ENCODE data around the gene WFDC1.

- TF ChIP-seq, protein P1, sequence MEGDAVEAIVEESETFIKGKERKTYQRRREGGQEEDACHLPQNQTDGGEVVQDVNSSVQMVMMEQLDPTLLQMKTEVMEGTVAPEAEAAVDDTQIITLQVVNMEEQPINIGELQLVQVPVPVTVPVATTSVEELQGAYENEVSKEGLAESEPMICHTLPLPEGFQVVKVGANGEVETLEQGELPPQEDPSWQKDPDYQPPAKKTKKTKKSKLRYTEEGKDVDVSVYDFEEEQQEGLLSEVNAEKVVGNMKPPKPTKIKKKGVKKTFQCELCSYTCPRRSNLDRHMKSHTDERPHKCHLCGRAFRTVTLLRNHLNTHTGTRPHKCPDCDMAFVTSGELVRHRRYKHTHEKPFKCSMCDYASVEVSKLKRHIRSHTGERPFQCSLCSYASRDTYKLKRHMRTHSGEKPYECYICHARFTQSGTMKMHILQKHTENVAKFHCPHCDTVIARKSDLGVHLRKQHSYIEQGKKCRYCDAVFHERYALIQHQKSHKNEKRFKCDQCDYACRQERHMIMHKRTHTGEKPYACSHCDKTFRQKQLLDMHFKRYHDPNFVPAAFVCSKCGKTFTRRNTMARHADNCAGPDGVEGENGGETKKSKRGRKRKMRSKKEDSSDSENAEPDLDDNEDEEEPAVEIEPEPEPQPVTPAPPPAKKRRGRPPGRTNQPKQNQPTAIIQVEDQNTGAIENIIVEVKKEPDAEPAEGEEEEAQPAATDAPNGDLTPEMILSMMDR (IDR thresholded peaks at IDR 0.05): no peak
- no peak for TF ChIP-seq EP300 (IDR thresholded peaks at IDR 0.05)
These were observed 8.8 kb downstream of the WFDC1 start for GRCh38 chr16:84303516-84303915.

Measured in sigmoid colon (tissue), 4 donors.